Activated CD4-positive, alpha-beta T cell treated with anti-CD3 and anti-CD28 coated beads, Interleukin-2, amount 10 ng/mL, durations not matched to agents 24 days and 14 days (primary cell): ENCODE measurements around the gene NSUN6. TPM values are rescaled to one million over a fixed set of nuclear protein-coding genes. Genes with fewer than 3 reads are reported as not detected.

Experiments
- DNase-seq: peaks from one replicate; pipeline ENCODE4 v3.0.0; 2022
- H3K27ac Mint-ChIP-seq: one replicate; pipeline ENCODE4 v1.8.0; 2022; ENCODE audit warnings: mild to moderate bottlenecking, mixed read lengths
- H3K27me3 Mint-ChIP-seq: one replicate; pipeline ENCODE4 v1.8.0; 2022; ENCODE audit warnings: mixed read lengths
- H3K36me3 Mint-ChIP-seq: one replicate; pipeline ENCODE4 v1.8.0; 2022; ENCODE audit warnings: low read depth, mild to moderate bottlenecking, mixed read lengths
- H3K4me1 Mint-ChIP-seq: one replicate; pipeline ENCODE4 v1.8.0; 2021; ENCODE audit warnings: mixed read lengths
- H3K4me3 Mint-ChIP-seq: one replicate; pipeline ENCODE4 v1.8.0; 2022; ENCODE audit warnings: mild to moderate bottlenecking, moderate library complexity, mixed read lengths
- H3K9me3 Mint-ChIP-seq: one replicate; pipeline ENCODE4 v1.8.0; 2021; ENCODE audit warnings: mixed read lengths
- intact Hi-C: fragments of 100-400 bp; cut with micrococcal nuclease; formaldehyde crosslinking; loops from one replicate; pipeline ENCODE4 v1.15.1; 2023
- total RNA-seq: library from RNA; stranded (reverse); gene quantifications from 2 replicates; pipeline ENCODE4 v1.2.3, GENCODE V29; 2022

The NSUN6 gene
- total RNA-seq, 1 donor from 2014 or later, result 17.8 TPM

GRCh38 chr10:18508587-18508986, 142.8 kb downstream of the NSUN6 start:
- intact Hi-C loops, result no loop called here
- H3K9me3 Mint-ChIP-seq, result peaks cover 3% of the 10 kb centered on the region
- no peak overlapping the region for H3K4me3 Mint-ChIP-seq
- H3K36me3 Mint-ChIP-seq, result peaks cover 4% of the 10 kb centered on the region
- peaks cover 2% of the 10 kb centered on the region for H3K27me3 Mint-ChIP-seq
- no peak overlapping the region for H3K27ac Mint-ChIP-seq
- H3K4me1 Mint-ChIP-seq, result no peaks in the 10 kb centered on the region
- DNase-seq, result no peak

DNA sequence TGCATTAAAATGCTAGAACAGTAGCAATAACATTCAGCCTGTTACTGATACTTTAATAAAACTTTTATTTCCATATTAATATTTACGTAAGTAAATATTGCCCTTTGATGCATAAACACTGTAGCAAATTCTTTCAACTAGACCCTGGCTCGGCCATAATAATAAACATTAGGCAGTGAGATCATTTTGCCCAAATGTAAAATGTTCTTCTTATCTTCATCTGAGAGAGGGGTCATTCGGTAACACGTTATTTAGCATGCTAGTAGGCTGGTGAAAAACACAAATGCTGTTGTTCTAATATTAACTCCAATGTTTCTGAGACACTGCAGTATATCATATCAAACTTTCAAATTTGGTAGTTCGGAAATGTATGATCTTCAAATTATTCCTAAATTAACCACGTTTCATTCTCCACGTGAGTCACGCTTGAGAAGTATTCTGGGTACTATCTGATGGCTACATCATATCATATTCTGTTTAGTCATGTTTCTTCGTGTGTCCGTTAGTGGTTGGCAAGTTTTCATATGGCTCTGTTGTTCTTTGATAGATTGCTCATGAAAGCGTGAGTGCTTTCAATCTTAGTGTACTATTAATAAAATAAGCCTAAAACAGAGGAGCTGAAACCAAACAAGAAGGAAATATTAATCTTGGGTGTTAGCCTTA, 145.8 kb downstream of the NSUN6 start:
- DNase-seq, result no peak
- peaks cover 7% of the 10 kb centered on the region for H3K4me1 Mint-ChIP-seq
- intact Hi-C loops, result no loop called here
- H3K4me3 Mint-ChIP-seq, result no peak overlapping the region
- no peaks in the 10 kb centered on the region for H3K9me3 Mint-ChIP-seq
- H3K27ac Mint-ChIP-seq, result no peak overlapping the region
- H3K27me3 Mint-ChIP-seq, result peaks cover 2% of the 10 kb centered on the region
- H3K36me3 Mint-ChIP-seq, result no peaks in the 10 kb centered on the region

DNA sequence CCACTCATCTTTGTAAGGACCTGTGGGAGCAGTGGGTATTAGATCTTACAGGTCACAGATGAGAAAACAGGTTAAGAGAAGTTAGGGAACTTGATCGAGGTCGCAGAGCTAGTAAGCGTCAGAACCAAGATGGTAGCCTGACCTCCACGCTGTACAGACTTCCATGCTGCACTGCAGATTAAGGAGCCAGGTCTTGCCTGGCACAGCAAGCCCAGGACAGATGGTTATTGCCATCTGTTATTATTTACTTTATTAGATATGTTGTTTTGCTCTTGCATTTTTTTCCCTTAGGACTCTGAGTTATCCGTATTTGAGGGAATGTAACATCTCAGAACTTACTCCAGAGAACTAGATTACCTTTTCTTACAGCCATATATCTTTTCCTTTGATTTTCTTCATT, 147.2 kb downstream of the NSUN6 start:
- H3K27ac Mint-ChIP-seq, result no peak overlapping the region
- peaks cover 7% of the 10 kb centered on the region for H3K4me1 Mint-ChIP-seq
- intact Hi-C loops, result no loop called here
- no peak overlapping the region for H3K4me3 Mint-ChIP-seq
- H3K27me3 Mint-ChIP-seq, result peaks cover 2% of the 10 kb centered on the region
- no peak for DNase-seq
- no peaks in the 10 kb centered on the region for H3K36me3 Mint-ChIP-seq
- H3K9me3 Mint-ChIP-seq, result no peaks in the 10 kb centered on the region

GRCh38 chr10:18501629-18502028, 149.8 kb downstream of the NSUN6 start:
- H3K27ac Mint-ChIP-seq, result no peak overlapping the region
- no peaks in the 10 kb centered on the region for H3K36me3 Mint-ChIP-seq
- no peak overlapping the region for H3K4me3 Mint-ChIP-seq
- no peak for DNase-seq
- intact Hi-C loops, result no loop called here
- H3K9me3 Mint-ChIP-seq, result no peaks in the 10 kb centered on the region
- peaks cover 7% of the 10 kb centered on the region for H3K4me1 Mint-ChIP-seq
- H3K27me3 Mint-ChIP-seq, result peaks cover 2% of the 10 kb centered on the region

DNA sequence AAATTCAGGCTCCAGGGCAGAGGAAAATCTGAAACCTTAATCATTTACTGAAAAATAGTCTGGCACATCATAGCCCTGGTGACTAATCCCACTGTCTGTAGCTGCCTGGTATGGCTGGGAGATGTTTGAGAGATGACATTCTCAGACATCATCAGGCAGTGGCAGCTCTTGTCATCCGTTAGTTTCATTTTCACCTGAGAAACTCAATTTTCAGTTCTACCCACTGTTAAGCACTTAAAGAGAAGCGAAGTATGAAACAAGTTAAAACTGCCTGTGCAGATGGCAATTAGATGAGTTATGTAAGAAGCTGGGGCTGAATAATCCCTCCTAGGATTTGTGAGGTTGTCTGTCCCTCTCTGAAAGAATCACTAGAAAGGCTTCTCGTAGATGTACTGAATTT, 150.2 kb downstream of the NSUN6 start:
- intact Hi-C loops, result no loop called here
- Mint-ChIP-seq H3K4me3 (no peak overlapping the region), H3K27me3 (peaks cover 2% of the 10 kb centered on the region), H3K27ac (no peak overlapping the region), H3K9me3 (no peaks in the 10 kb centered on the region), H3K36me3 (no peaks in the 10 kb centered on the region), H3K4me1 (peaks cover 7% of the 10 kb centered on the region)
- no peak for DNase-seq

- Mint-ChIP-seq H3K36me3 (no peaks in the 10 kb centered on the region), H3K9me3 (no peaks in the 10 kb centered on the region), H3K27me3 (peaks cover 2% of the 10 kb centered on the region), H3K4me3 (no peak overlapping the region), H3K4me1 (peaks cover 7% of the 10 kb centered on the region), H3K27ac (no peak overlapping the region)
- intact Hi-C loops, result no loop called here
- DNase-seq, result no peak
Measured at GRCh38 chr10:18500576-18500975, 150.8 kb downstream of the NSUN6 start.

- no peak for DNase-seq
- H3K36me3 Mint-ChIP-seq, result no peaks in the 10 kb centered on the region
- H3K4me3 Mint-ChIP-seq, result no peak overlapping the region
- H3K27ac Mint-ChIP-seq, result no peak overlapping the region
- intact Hi-C loops, result no loop called here
- H3K4me1 Mint-ChIP-seq, result peaks cover 7% of the 10 kb centered on the region
- H3K9me3 Mint-ChIP-seq, result no peaks in the 10 kb centered on the region
- no peaks in the 10 kb centered on the region for H3K27me3 Mint-ChIP-seq
Measured at GRCh38 chr10:18498998-18499397, 152.4 kb downstream of the NSUN6 start.

- Mint-ChIP-seq H3K4me1 (peaks cover 7% of the 10 kb centered on the region), H3K27ac (no peak overlapping the region), H3K9me3 (no peaks in the 10 kb centered on the region), H3K27me3 (no peaks in the 10 kb centered on the region), H3K4me3 (no peak overlapping the region), H3K36me3 (no peaks in the 10 kb centered on the region)
- intact Hi-C loops, result no loop called here
- no peak for DNase-seq
Measured at GRCh38 chr10:18497806-18498369, 153.5 kb downstream of the NSUN6 start.

Other genes starting within 250 kb of the NSUN6 start
- gene ARL5B, start 7.8 kb upstream of the NSUN6 start, total RNA-seq, result 17.0 and 17.5 TPM in 2 replicates